Effector memory CD8-positive, alpha-beta T cell (primary cell): Measurements from ENCODE around the gene PLD1.
"Not testable (repeated sequence)": the region's sequence is repeated elsewhere in the genome, so short reads cannot be mapped to it uniquely, and the experiment has no call there.

Experiments
- ATAC-seq: fragments of 150-1000 bp; cut with Tn5 transposase; replicated peaks from 2 replicates; pipeline ENCODE4 v1.10.0; 2021; ENCODE audit warnings: mild to moderate bottlenecking, moderate library complexity
- DNase-seq, 3 experiments: peaks; one replicate each; pipeline ENCODE4 v3.0.0; 2021
- H3K27ac Mint-ChIP-seq, 2 donors: one replicate each; pipeline ENCODE4 v1.8.0; 2022; ENCODE audit warnings: mild to moderate bottlenecking in 2 of 2, mixed read lengths in 2 of 2, moderate library complexity in 2 of 2
- H3K27me3 Mint-ChIP-seq, 2 donors: one replicate each; pipeline ENCODE4 v1.8.0; 2022; ENCODE audit warnings: mixed read lengths in 2 of 2
- H3K36me3 Mint-ChIP-seq: one replicate; pipeline ENCODE4 v1.8.0; 2022; ENCODE audit warnings: mild to moderate bottlenecking, moderate library complexity, mixed read lengths; ENCODE audit not compliant: insufficient read depth
- H3K4me1 Mint-ChIP-seq, 2 donors: one replicate each; pipeline ENCODE4 v1.8.0; 2022; ENCODE audit warnings: low read depth in 2 of 2, mixed read lengths in 2 of 2
- H3K4me3 Mint-ChIP-seq, 2 donors: one replicate each; pipeline ENCODE4 v1.8.0; 2022; ENCODE audit warnings: mild to moderate bottlenecking in 2 of 2, mixed read lengths in 2 of 2, moderate library complexity in 2 of 2
- H3K9me3 Mint-ChIP-seq, 2 donors: one replicate each; pipeline ENCODE4 v1.8.0; 2022; ENCODE audit warnings: mixed read lengths in 2 of 2
- total RNA-seq, 9 experiments: gene quantifications; one replicate each; lab custom pipeline; 2026; lab: John Stamatoyannopoulos, UW

Gene PLD1, protein sequence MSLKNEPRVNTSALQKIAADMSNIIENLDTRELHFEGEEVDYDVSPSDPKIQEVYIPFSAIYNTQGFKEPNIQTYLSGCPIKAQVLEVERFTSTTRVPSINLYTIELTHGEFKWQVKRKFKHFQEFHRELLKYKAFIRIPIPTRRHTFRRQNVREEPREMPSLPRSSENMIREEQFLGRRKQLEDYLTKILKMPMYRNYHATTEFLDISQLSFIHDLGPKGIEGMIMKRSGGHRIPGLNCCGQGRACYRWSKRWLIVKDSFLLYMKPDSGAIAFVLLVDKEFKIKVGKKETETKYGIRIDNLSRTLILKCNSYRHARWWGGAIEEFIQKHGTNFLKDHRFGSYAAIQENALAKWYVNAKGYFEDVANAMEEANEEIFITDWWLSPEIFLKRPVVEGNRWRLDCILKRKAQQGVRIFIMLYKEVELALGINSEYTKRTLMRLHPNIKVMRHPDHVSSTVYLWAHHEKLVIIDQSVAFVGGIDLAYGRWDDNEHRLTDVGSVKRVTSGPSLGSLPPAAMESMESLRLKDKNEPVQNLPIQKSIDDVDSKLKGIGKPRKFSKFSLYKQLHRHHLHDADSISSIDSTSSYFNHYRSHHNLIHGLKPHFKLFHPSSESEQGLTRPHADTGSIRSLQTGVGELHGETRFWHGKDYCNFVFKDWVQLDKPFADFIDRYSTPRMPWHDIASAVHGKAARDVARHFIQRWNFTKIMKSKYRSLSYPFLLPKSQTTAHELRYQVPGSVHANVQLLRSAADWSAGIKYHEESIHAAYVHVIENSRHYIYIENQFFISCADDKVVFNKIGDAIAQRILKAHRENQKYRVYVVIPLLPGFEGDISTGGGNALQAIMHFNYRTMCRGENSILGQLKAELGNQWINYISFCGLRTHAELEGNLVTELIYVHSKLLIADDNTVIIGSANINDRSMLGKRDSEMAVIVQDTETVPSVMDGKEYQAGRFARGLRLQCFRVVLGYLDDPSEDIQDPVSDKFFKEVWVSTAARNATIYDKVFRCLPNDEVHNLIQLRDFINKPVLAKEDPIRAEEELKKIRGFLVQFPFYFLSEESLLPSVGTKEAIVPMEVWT
- 1.2 to 18.4 (median 7.8) reads per million in 9 experiments for total RNA-seq

DNA sequence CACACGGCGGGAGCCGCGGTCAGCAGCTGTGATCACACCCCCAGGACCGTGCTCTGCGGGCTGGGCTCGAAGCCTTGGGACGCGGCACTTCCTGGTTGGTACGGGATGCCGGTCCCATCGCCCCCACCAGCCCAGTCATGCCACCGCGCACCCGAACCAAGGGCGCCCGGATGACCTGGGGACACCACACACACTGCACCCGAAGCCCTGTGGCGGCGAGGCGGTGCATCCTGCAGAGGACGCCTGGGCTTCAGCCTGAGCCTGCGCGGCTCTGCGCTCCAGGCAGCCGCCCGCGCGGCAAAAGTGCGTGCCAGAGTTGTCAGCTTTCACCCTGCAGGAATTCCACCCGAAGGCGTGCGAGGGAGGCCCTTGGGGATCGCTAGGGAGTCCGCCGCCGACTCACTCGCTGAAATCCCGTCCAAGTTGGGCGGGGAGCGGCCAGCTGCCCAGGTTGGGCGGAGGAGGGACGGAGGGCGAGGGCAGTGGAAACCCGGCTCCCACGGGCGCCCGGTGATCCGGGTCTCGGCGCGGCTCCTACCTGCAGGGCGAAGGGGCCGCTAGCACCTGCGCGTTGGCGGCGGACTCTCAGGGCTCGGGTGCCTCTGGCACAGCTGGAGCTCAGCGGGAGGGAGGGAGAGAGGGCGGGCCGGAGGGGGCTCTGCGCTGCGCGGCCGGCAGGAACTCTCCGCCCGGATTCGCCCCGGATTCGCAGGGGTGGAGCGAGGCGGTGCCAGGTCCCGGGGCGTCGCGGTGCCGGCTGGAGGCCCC lies at the start of gene PLD1:
Gene PLD1 (minus strand): TSS at position 623 of the 768 bp plus-strand sequence. CDS start 72,432 bp downstream, outside the sequence.
- peaks cover 9% of the 10 kb centered on the region for H3K36me3 Mint-ChIP-seq
- H3K27me3 Mint-ChIP-seq = peaks cover 0 to 12% of the 10 kb centered on the region in 2 donors
- DNase-seq (peak; percentile 46 to 58 (median 49)), ATAC-seq (peak; percentile 79)
- H3K9me3 Mint-ChIP-seq = no peaks in the 10 kb centered on the region
- H3K4me3 Mint-ChIP-seq = peak within 1 kb of the TSS; percentile 80 to 92
- peak within 1 kb of the TSS; percentile 14 to 84 for H3K27ac Mint-ChIP-seq
- peaks cover 15 to 22% of the 10 kb centered on the region in 2 donors for H3K4me1 Mint-ChIP-seq

DNA sequence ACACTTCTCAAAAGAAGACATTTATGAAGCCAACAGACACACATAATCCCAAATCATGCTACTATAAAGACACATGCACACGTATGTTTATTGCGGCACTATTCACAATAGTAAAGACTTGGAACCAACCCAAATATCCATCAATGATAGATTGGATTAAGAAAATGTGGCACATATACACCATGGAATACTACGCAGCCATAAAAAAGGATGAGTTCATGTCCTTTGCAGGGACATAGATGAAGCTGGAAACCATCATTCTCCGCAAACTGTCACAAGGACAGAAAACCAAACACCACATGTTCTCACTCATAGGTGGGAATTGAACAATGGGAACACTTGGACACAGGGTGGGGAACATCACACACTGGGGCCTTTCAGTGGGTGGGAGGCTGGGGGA lies 48.5 kb upstream of the PLD1 start:
- not testable (repeated sequence) for DNase-seq, H3K4me1 Mint-ChIP-seq, H3K36me3 Mint-ChIP-seq, H3K9me3 Mint-ChIP-seq, H3K4me3 Mint-ChIP-seq, H3K27ac Mint-ChIP-seq, ATAC-seq
- peaks cover 9 to 14% of the 10 kb centered on the region in 2 donors for H3K27me3 Mint-ChIP-seq

DNA sequence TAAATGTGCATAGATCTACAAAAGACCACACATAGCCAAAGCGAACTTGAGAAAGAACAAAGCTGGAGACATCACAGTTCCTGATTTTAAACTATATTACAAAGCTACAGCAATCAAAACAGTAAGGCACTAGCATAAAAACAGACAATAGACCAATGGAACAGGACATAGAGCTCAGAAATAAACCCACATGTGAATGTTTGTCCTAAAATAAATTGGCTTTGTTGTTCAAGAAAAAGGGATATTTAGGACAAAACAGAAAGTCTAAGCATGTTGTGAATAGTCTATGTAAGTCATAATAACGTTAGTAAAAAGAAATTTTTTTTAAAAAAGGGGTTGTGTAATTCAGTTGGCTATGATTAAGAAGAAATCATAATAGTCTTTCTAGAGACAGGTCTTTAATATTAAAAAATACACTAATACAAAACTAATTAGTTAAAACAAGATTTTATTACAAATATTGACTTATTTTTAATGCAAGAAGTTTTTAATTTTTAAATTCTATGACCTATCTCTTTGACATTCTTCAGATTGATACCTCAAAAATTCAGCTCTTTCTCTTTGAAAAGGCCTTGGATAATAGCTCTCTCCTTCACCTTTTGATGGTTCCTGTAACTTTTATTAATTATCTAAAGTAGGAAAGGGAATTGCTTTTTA lies 44.5 kb upstream of the PLD1 start:
- ATAC-seq = no peak
- DNase-seq = no peak

DNA sequence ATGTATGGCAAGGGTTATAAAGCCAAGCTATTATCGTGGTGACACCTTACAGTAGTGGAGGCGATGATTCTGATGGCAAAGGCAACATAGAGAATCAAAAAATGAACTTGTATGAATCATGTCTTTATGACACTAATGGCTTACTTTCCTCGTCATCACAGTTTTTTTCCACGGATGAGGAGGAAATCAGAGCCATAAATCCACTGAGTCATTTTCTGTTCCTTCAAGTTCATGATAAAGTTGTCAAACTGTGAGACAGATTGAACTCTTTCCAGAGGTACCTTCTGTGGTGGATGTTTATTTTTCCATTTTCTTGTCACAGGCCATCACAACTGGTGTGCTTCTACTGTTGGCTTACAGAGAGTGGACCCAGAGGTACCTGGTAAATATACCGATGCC lies 41.4 kb upstream of the PLD1 start:
- H3K27ac Mint-ChIP-seq = no peak overlapping the region
- H3K27me3 Mint-ChIP-seq = peaks cover 15 to 18% of the 10 kb centered on the region in 2 donors
- peaks cover 0 to 3% of the 10 kb centered on the region in 2 donors for H3K9me3 Mint-ChIP-seq
- H3K4me3 Mint-ChIP-seq = no peak overlapping the region
- H3K36me3 Mint-ChIP-seq = no peaks in the 10 kb centered on the region
- no peak for DNase-seq
- H3K4me1 Mint-ChIP-seq = no peaks in the 10 kb centered on the region
- ATAC-seq = no peak

More for the DNA sequence above, 44.5 kb upstream of the PLD1 start:
- H3K4me3 Mint-ChIP-seq = no peak overlapping the region
- H3K27ac Mint-ChIP-seq = no peak overlapping the region
- H3K36me3 Mint-ChIP-seq = no peaks in the 10 kb centered on the region
- no peaks in the 10 kb centered on the region for H3K4me1 Mint-ChIP-seq
- H3K9me3 Mint-ChIP-seq = peaks cover 0 to 3% of the 10 kb centered on the region in 2 donors
- peaks cover 19 to 27% of the 10 kb centered on the region in 2 donors for H3K27me3 Mint-ChIP-seq

DNA sequence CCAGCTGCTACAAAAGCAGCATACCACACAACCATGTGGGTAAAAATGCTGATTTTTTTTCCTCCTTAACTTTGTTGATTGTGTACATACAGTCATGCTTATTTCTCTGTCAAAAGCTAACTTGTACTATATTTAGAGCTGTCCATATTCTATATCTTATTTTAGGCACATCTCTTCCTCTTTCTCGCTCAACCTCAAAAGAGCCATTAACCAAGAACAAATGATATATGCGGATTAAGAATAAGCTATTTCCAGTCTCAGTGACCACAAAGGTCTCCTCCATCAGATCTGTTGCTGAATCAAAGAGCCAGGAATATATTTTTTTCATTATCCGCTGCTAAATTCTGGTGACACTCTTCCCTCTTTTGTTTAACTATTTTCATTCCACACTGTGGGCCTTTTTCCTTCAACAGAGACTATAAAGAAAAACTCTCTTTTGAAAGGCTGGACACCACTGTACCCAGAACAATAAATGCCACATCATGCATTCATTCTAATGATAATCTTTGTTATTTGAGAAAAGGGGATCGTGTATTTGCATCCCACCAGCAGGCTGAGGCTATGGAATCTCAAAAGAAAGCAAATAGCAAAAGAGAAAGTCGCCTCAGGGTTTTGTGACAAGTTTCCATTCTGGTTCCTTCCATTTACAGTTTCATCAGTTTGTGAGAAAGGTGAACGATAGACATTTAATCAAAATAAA lies 40.8 kb upstream of the PLD1 start:
- Mint-ChIP-seq H3K27me3 (peaks cover 15 to 18% of the 10 kb centered on the region in 2 donors), H3K9me3 (peaks cover 0 to 3% of the 10 kb centered on the region in 2 donors), H3K36me3 (no peaks in the 10 kb centered on the region), H3K4me1 (no peaks in the 10 kb centered on the region), H3K4me3 (no peak overlapping the region), H3K27ac (no peak overlapping the region)
- DNase-seq (no peak), ATAC-seq (no peak)

DNA sequence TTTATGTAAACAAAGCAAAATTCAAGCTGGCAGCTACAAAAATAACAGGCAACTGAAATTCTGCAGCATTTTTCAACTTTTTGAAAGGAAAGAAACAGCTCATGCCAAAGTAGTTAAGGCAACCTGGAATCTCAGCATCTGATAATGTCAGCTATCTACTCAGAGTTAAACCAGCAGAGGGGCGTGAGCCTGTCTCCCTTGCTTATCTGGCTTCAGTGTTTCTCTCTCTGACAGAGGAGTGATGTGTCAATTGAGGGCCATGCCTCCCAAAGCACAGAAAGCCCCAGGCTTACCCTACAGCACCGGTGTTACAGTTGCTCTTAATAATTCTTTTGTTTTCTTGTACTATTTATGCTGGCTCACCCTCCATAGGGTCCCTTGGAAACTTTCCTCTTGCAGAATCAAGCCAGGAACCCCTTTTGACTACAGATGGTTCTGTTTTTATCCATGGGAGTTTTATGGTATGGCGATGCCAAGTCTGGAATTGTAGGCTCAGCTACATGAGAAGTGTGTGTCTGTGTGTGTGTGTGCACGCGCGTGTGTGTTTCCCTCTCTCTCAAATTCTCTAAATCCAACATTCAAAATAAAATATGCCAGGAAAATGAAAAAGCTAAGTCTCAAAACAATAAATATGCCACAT lies 40.2 kb upstream of the PLD1 start:
- H3K36me3 Mint-ChIP-seq = no peaks in the 10 kb centered on the region
- no peak overlapping the region for H3K4me3 Mint-ChIP-seq
- H3K27ac Mint-ChIP-seq = no peak overlapping the region
- H3K27me3 Mint-ChIP-seq = peaks cover 15 to 18% of the 10 kb centered on the region in 2 donors
- DNase-seq (no peak), ATAC-seq (no peak)
- H3K9me3 Mint-ChIP-seq = peaks cover 0 to 3% of the 10 kb centered on the region in 2 donors
- no peaks in the 10 kb centered on the region for H3K4me1 Mint-ChIP-seq

DNA sequence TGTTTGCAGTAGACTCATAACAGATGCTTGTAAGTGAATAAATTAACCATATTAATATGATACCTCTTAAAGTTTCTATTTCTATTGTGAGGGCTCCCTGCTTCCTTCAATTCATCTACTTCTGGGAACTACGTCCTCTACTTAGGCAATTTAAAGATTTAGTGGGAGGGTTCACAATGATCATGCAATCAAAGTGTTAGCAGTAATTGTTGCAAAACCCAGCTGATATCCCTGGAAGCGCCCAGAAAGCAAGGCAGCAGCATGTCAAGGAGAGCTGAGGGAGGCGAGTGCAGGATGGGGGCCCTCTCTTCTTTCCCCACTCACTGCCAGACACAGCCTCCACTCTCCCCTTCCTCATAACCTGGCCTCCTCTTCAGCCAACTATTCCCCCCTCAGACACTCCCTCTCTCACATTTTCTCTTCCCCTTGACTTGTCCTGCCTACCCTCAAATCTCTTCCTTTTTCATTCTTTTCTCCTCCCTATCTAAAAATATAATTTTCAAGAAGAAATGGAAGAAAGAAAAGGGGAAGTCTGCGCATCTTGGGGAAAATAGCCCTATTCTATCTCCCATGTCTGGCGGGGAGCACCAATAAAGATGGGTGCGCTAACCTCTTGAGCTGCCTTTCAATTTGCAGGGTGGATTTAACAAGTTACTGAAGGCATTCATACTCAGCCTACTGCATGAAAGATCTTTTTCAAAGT lies 39.5 kb upstream of the PLD1 start:
- no peaks in the 10 kb centered on the region for H3K4me1 Mint-ChIP-seq
- ATAC-seq (no peak), DNase-seq (no peak)
- no peak overlapping the region for H3K27ac Mint-ChIP-seq
- H3K4me3 Mint-ChIP-seq = no peak overlapping the region
- H3K9me3 Mint-ChIP-seq = peaks cover 0 to 3% of the 10 kb centered on the region in 2 donors
- H3K27me3 Mint-ChIP-seq = peaks cover 15 to 18% of the 10 kb centered on the region in 2 donors
- no peaks in the 10 kb centered on the region for H3K36me3 Mint-ChIP-seq

DNA sequence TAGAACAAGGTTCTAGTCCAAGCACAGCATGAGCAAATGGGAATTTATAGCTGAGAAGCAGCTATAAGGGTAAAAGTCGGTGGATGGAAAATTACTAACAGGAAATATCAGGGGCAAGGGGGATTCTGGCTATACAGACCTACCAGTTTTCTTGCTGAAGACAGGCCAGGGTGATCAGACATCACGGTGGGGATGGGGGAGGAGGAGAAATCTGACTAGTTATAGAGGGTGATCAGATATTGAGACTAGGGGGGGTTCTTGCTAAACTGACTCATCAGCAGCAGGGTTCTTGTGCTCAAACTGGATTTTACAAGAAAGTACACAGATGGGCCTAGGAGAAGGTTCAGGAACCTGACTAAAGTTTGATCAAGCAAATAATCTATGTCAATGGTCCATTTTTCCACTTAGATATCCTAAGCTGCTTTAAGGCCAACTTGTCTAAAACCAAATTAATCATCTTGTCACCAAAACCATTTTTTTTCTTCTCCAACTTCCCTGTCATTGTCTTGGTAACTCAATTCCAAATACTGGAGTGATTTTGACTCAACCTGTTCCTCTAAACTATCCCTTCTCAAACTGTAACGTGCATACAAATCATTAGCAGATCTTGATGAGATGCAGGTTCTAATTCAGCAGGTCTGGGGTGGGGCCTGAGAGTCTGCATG lies 37.4 kb upstream of the PLD1 start:
- no peak overlapping the region for H3K4me3 Mint-ChIP-seq
- H3K9me3 Mint-ChIP-seq = no peaks in the 10 kb centered on the region
- no peaks in the 10 kb centered on the region for H3K4me1 Mint-ChIP-seq
- H3K36me3 Mint-ChIP-seq = no peaks in the 10 kb centered on the region
- no peak overlapping the region for H3K27ac Mint-ChIP-seq
- H3K27me3 Mint-ChIP-seq = peaks cover 14 to 15% of the 10 kb centered on the region in 2 donors
- DNase-seq (no peak), ATAC-seq (no peak)

DNA sequence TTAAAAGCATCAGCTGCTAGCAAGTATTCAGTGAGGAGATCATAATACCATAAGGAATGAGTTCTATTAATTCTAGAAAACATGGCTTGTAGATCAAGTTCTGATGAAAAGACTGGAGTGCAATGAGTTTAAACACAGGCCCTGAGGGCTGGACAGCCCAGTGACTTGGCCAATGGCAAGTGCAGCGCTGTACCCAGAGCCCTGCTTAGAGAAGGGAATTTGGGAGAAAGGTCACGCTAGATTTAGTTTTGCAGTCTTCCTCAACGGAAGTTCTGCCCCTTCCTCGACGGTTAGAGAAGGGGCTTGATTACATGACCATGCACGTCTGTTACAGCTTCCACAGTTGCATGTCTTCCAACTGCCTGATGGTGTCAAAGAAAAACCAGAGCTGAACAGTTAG lies 36.9 kb upstream of the PLD1 start:
- Mint-ChIP-seq H3K27ac (no peak overlapping the region), H3K9me3 (no peaks in the 10 kb centered on the region), H3K4me3 (no peak overlapping the region), H3K27me3 (peaks cover 8 to 15% of the 10 kb centered on the region in 2 donors), H3K4me1 (no peaks in the 10 kb centered on the region), H3K36me3 (no peaks in the 10 kb centered on the region)
- DNase-seq = no peak
- ATAC-seq = no peak

DNA sequence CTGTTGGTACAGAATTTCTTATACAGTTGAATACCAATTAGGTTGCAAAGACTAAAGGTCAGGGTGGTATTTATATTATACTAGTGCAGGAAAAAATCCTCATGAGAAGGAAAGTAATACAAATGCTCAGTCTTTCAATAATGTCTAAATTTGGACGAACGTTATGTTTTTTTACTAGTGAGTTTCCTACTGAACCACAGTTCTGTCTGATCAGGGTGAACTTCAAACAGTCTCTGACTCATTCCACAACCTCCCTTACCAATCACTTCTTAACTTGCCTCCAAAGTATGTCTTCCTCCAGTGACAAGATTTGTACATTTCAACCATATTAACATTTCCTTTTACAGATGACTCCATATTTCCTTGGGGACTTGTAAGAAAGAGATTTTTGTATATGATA lies 36.3 kb upstream of the PLD1 start:
- ATAC-seq = no peak
- Mint-ChIP-seq H3K4me3 (no peak overlapping the region), H3K27me3 (peaks cover 8 to 15% of the 10 kb centered on the region in 2 donors)

More for the DNA sequence above, 36.3 kb upstream of the PLD1 start:
- DNase-seq = no peak
- Mint-ChIP-seq H3K4me1 (no peaks in the 10 kb centered on the region), H3K9me3 (no peaks in the 10 kb centered on the region), H3K27ac (no peak overlapping the region), H3K36me3 (no peaks in the 10 kb centered on the region)
